ENCODE measurements around the gene GRAMD1B. TPM values are rescaled to one million over a fixed set of nuclear protein-coding genes. Genes with fewer than 3 reads are reported as not detected.

GRAMD1B gene
- total RNA-seq, 2 experiments from 2014 or later, result 16.1 to 21.8 TPM

DNA sequence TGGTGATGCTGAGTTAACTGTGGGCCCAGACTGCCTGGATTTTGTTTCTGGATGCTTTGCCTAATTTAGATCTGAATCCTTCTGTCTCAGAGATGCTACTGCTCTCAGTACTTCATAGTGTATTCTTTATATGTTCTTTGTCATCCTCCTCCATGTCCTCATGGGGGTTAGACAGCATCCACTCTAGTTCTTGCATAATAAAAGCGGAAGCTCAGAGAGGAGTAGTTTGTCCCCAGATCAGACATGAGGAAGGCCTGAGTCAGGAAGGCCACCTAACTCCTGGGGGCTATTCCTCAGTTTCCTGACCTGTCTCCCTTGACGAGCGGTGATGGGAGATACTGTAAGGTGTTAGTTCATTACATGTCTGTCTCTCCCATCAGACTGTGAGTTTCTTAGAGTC is 134.2 kb downstream of the GRAMD1B start:
- H3K27ac ChIP-seq (ENCODE audit: low read depth in 1 of 2, low read length in 2 of 2), result no peak overlapping the region
- Mint-ChIP-seq H3K9me3 (no peaks in the 10 kb centered on the region), H3K27me3 (no peaks in the 10 kb centered on the region), H3K4me3 (no peak overlapping the region), H3K27ac (no peak overlapping the region), H3K4me1 (ENCODE audit: low read depth) (peaks cover 13% of the 10 kb centered on the region), H3K36me3 (ENCODE audit: low read depth) (no peaks in the 10 kb centered on the region)
- intact Hi-C loops (cut with DNase I, micrococcal nuclease), result no loop called here
- H3K36me3 ChIP-seq (ENCODE audit: insufficient read depth, low read length), result no peaks in the 10 kb centered on the region
- H3K27me3 ChIP-seq (ENCODE audit: control insufficient read depth in 1 of 2, insufficient read depth in 2 of 2, low read length in 2 of 2), result no peaks in the 10 kb centered on the region
- ATAC-seq (ENCODE audit: poor library complexity) (no peak), DNase-seq (no peak)
- TF ChIP-seq, protein P1, sequence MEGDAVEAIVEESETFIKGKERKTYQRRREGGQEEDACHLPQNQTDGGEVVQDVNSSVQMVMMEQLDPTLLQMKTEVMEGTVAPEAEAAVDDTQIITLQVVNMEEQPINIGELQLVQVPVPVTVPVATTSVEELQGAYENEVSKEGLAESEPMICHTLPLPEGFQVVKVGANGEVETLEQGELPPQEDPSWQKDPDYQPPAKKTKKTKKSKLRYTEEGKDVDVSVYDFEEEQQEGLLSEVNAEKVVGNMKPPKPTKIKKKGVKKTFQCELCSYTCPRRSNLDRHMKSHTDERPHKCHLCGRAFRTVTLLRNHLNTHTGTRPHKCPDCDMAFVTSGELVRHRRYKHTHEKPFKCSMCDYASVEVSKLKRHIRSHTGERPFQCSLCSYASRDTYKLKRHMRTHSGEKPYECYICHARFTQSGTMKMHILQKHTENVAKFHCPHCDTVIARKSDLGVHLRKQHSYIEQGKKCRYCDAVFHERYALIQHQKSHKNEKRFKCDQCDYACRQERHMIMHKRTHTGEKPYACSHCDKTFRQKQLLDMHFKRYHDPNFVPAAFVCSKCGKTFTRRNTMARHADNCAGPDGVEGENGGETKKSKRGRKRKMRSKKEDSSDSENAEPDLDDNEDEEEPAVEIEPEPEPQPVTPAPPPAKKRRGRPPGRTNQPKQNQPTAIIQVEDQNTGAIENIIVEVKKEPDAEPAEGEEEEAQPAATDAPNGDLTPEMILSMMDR (IDR thresholded peaks at IDR 0.05), result no peak
- H3K9me3 ChIP-seq (ENCODE audit: control insufficient read depth in 1 of 2, insufficient read depth in 1 of 2, low read length in 2 of 2), result no peaks in the 10 kb centered on the region
- CTCF ChIA-PET, result no interaction called here
- H3K4me3 ChIP-seq (ENCODE audit: low read length), result no peak overlapping the region
- POLR2A ChIA-PET, result no interaction called here
- H3K4me1 ChIP-seq (ENCODE audit: insufficient read depth, low read length), result peaks cover 7% of the 10 kb centered on the region

DNA sequence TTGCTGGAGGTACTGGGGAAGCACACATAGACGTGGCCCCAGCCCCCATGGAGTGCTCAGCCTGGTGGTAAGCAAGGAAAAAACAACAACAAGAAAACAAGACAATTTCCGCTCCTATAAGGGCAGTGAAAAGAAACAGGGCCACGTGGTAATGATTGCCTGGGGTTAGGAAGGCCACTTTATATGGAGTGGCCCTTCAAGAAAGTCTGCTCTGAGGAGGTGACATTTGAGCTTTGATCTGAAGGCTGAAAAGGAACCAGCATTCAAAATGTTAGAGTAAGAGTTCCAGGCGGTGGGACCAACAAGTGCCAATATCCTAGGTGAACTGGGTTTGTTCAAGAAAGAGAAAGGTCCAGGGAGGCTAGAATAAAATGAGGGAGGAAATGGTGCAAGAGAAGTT is 136.8 kb downstream of the GRAMD1B start:
- Histone ChIP-seq H3K4me1 (ENCODE audit: insufficient read depth, low read length) (no peaks in the 10 kb centered on the region), H3K4me3 (ENCODE audit: low read length) (no peak overlapping the region), H3K27me3 (ENCODE audit: control insufficient read depth in 1 of 2, insufficient read depth in 2 of 2, low read length in 2 of 2) (no peaks in the 10 kb centered on the region), H3K9me3 (ENCODE audit: control insufficient read depth in 1 of 2, insufficient read depth in 1 of 2, low read length in 2 of 2) (no peaks in the 10 kb centered on the region), H3K27ac (ENCODE audit: low read depth in 1 of 2, low read length in 2 of 2) (no peak overlapping the region), H3K36me3 (ENCODE audit: insufficient read depth, low read length) (no peaks in the 10 kb centered on the region)
- Mint-ChIP-seq H3K27me3 (no peaks in the 10 kb centered on the region), H3K4me3 (no peak overlapping the region), H3K4me1 (ENCODE audit: low read depth) (no peaks in the 10 kb centered on the region), H3K9me3 (no peaks in the 10 kb centered on the region), H3K27ac (no peak overlapping the region), H3K36me3 (ENCODE audit: low read depth) (no peaks in the 10 kb centered on the region)
- no peak for ATAC-seq (ENCODE audit: poor library complexity)
- ChIA-PET CTCF (interaction anchor here (1.2 kb wide), 2 partner anchors 10 to 14 kb away, joined by 3 to 8 read pairs; no protein-coding TSS in a partner anchor), POLR2A (no interaction called here)
- intact Hi-C loops (cut with DNase I, micrococcal nuclease), result no loop called here
- DNase-seq, result no peak
- TF ChIP-seq, protein P1 (IDR thresholded peaks at IDR 0.05), result no peak

DNA sequence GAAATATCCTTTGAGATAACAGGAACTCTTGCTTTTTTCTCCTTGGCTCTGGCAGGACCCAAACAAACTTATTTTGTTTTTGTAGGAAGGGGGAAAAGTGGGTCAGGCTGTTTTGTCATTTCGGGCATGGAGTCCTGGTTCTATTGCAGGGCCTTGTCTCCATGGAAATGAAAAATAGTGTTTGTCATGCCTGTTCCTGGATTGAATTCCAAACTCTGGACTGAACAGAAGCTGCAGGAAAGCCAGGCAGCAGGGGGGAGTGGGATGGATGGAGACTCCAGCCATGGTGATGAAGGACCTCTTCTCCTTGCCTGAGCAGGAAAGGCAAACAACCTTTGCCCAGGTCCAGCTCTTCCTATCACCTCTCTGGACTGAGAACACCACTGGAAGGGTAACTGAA is 137.4 kb downstream of the GRAMD1B start:
- no peaks in the 10 kb centered on the region for H3K4me1 Mint-ChIP-seq (ENCODE audit: low read depth)
- CTCF ChIA-PET, result interaction anchor here (1.2 kb wide), 2 partner anchors 9 to 13 kb away, joined by 3 to 8 read pairs; no protein-coding TSS in a partner anchor

More for the DNA sequence above, 137.4 kb downstream of the GRAMD1B start:
- no peaks in the 10 kb centered on the region for H3K27me3 Mint-ChIP-seq
- DNase-seq (no peak), ATAC-seq (ENCODE audit: poor library complexity) (no peak)
- no peaks in the 10 kb centered on the region for H3K9me3 Mint-ChIP-seq
- no peaks in the 10 kb centered on the region for H3K9me3 ChIP-seq (ENCODE audit: control insufficient read depth in 1 of 2, insufficient read depth in 1 of 2, low read length in 2 of 2)
- POLR2A ChIA-PET, result no interaction called here
- no peak overlapping the region for H3K27ac ChIP-seq (ENCODE audit: low read depth in 1 of 2, low read length in 2 of 2)
- no peak overlapping the region for H3K4me3 Mint-ChIP-seq
- H3K36me3 Mint-ChIP-seq (ENCODE audit: low read depth), result no peaks in the 10 kb centered on the region
- H3K27me3 ChIP-seq (ENCODE audit: control insufficient read depth in 1 of 2, insufficient read depth in 2 of 2, low read length in 2 of 2), result no peaks in the 10 kb centered on the region
- H3K4me1 ChIP-seq (ENCODE audit: insufficient read depth, low read length), result no peaks in the 10 kb centered on the region
- H3K36me3 ChIP-seq (ENCODE audit: insufficient read depth, low read length), result no peaks in the 10 kb centered on the region
- H3K27ac Mint-ChIP-seq, result no peak overlapping the region
- TF ChIP-seq, protein P1 (IDR thresholded peaks at IDR 0.05), result no peak
- no peak overlapping the region for H3K4me3 ChIP-seq (ENCODE audit: low read length)
- intact Hi-C loops (cut with DNase I, micrococcal nuclease), result no loop called here

Data from CD4-positive, alpha-beta T cell (primary cell).